Hepatic stellate cell (primary cell): ENCODE measurements around the gene ATP10A.

Source experiments
- DNase-seq: peaks from one replicate; pipeline ENCODE4 v3.0.0; 2011; ENCODE audit warnings: low spot score

ATP10A gene

DNA sequence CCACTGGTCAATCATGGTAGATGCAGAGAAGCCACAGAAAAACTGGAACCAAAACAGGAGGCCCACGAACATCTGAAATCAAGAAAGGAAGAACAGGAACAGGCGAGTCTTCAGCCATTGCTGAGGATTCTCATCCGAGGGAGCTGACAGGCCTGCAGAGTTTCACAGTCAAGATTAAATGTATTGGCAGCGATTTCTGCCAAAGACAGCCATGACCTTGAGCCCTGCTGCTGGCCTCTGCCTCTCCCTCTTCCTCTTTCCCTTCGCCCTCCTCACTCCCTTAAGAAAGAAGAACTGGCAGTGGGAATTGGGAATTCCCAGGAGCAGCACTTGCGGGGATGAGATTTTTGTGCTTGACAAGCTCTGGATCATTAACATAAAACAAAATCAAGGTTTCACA, 179.7 kb downstream of the ATP10A start:
- DNase-seq: no peak

DNA sequence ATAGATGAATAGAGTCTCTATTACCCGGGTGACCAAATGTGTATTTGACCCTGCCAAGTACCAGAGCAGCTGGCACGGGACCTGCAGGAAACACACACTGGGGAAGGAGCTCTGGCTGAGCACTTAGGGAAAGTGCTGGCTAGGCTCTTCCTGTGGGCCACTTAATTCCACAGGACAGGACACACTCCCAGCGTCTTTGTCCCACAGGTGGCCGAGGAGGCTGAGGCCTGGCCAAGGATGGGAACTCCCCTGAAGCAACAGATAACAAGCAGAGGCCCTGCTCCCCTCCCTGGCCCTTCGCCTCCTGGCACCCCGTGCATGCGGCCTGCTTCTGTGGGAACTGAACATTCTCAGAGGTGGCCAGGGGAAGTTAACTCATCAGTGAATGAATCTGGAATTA, 180.8 kb downstream of the ATP10A start:
- no peak for DNase-seq

DNA sequence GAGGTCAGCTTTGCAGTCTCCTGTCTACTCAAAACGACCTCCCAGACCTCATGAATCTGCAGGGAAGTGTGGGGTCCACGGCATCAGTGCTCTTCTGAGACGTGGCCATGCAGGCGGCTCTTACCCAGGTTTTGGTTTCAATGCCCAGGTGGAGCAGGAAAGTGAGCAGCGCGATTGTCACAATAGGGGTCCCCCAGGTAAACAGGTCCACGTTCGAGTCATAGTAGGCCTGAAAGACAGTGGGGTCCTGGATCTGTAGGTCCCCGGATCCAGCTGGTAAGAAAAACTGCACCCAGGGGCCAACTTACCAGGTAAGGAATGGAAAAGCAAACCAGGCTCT, 182.5 kb downstream of the ATP10A start:
- no peak for DNase-seq

DNA sequence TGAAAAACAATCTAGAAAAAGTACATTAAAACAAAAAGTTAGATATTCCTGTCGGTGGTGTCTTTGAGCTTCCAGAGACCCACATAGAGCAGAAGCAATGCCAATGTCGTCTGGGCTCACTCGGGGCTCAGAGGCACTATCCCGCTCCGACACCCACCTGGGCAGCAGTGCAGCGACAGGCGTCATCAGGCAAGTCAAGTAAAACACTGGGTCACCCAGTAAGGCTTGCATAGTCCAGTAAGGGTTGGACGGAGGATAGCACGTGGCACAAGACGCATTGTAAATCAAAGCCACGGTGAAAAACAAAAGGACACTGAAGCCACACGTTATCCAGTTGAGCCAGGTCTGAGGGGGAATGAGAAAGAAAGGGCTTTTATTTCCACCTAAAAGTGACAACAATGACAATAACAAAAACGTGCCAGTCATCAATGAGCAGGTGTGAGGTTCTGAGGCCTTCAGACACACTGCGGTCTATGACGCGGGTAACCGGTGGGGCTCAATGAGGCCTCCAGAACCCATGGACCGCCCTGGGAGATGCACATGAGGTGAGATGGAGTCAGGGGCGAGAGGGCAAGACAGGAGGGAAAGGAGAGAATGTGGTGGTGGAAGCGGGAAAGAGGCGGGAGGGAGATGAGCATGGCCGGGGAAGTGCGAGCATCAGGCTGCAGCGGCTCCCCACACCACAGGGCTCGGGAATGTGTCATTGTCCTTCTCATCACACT, 183.0 kb downstream of the ATP10A start:
- no peak for DNase-seq

DNA sequence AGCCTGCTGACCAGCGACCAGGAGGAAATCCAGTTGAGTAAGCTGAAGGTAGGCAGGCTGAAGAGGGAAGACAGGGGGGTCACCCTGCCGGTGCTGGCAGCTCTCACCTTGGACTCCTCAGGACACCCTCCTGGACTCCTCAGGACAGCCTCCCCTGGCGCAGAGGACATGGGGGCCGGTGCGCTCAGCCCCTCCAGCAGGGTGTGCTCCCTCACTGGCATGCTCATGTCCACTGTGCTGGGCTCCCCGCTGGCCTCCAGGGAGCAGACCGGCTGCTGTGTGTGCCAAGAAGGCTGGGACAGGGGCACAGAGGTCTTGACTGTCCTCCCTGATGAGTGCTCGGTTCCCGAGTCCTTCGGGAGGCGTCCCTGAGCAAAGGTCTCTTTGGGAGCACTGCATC, 183.6 kb downstream of the ATP10A start:
- DNase-seq: no peak

DNA sequence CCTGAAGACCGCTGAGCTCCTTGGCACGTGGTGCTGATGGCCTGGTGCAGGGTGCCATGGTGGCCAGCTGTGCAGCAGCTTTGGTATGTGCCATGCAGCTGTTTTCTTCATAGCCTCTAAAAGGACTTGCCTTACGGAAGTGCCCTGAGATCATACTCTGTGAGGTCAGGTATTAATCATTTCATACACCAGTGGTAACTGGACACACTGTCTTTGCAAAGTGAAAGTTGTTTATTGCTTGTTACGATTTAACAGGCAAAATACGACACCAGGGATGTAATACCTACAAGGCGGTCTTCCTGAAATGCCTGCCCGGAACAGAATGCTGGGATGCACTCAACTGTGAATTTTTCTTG, 184.6 kb downstream of the ATP10A start:
- DNase-seq: no peak

DNA sequence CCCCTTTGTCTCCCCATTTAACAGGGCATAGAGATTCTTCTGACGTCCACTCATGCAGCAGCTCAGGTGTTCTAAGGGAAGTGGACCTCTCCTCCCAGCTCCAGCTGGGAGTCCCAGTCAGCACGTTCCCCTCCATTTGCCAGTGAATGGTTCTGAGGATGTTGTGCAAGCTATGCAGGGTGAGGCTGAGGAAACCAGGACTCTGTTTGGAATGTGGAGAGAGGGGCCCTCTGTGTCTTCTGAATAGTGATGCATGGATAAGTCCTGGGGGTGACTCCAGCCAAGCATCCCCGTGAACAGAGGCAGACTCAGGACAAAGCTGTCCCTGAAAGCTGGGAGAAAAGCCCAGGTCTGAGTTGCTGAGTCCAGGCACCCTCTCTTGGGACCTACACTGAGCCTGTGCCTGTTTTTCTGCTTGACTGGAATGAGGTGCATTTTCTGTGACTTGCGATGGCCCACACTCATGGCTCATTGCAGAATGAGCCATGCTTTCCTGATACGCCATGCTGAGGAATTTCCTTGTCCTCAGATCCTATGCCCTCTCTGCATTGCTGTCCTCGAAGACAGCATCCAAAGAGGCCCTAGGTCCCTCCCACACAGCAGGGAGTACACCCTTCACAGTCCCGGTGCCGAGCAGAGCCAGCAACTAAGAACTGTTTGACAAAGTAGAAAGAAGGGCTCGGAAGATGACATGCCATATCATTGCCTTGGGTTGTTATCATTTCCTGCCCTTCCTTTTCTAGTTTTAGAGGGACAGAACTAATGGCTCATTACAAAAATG, 185.2 kb downstream of the ATP10A start:
- DNase-seq: no peak

DNA sequence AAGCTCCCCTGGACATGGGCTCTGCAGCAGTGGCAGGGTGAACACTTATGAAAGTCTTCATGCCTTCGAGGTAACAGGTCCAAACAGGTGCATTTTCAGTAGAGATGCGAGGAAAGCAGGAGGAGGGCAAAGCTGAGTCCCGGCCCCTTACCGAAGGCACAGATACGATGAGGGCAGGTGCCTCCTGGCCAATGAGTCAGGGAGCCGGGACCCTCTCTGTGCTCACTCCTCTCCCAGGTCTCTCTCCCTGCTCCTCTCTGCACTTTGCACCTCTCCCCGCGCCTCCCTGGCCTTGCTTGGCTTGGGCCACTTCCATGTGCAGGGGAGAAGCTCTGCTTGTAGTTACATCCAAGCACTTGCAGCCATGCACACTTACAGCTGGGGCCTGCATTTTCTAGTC, 187.1 kb downstream of the ATP10A start:
- no peak for DNase-seq

DNA sequence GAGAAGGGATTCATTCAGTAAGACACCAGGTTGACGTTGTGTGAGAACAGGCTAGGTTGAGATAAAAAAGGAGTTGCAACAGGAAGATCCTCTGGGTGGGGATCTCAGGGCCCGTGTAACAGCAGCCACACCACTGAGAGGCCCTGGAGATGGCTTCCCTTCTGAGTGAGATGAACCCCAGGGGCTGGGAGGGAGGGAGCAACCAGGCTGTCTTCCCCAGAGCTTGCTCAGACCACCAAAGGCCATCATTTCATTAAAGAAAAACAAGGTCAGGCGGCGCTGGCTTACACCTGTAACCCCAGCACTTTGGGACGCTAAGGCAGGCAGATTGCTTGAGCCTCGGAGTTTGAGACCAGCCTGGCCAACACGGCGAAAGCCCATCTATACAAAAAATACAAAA, 187.7 kb downstream of the ATP10A start:
- DNase-seq: no peak

DNA sequence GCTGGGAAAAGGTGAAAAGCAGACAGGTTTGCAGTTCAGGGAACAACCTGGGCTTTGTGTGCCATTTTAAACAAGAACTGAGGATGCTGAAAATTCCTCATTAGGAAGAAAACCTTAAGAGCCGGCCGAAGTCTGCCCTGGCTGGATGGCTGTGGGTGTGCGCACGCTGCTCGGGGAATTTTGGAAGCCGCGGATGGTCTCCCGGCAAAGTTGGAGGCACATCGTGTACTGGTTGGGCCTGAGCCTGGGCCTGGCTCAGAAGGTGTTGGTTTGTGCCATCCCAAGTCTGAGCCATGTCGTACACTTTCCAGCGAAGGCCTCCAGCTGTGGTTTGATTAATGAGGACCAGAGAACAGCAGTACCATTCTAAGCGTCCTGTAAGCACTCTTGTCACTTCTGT, 188.2 kb downstream of the ATP10A start:
- no peak for DNase-seq

DNA sequence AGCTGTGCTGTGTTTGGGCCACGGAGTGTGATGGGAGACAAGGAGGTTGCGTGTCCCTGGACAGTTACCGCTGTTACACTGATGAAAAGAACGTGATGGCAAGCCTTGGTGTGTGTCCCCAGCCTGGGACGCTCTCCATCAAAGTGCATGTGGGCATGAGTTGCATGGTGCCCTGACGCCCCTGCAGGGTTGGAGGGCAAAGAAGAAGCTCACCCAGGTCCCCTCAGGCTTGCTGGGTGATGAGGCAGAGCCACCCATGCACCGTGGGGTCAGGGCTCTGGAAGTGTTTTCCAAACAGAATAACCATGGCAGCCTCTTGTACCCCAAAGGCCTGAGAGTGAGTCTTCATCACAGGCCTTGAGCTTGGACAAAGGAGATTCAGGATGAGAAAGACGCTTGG, 189.2 kb downstream of the ATP10A start:
- no peak for DNase-seq

DNA sequence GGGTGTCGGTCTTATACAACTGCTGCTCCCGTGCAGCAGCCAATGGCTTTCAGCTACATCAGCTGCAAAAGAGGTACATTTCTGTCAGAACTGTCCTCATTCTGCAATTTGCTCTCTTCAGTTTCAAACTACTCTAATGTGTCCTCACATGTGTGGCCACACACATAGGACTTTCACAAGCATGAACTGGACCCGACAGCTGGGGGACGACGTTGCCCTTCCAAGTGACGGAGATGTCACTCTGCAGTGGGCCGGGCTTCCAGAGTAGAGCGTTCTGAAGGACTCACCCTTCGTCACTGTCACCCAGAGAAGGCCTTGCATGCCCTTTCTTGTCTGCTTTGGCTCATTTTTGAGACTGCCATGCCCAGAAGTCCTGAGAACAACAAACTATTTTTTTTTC, 189.8 kb downstream of the ATP10A start:
- DNase-seq: no peak

DNA sequence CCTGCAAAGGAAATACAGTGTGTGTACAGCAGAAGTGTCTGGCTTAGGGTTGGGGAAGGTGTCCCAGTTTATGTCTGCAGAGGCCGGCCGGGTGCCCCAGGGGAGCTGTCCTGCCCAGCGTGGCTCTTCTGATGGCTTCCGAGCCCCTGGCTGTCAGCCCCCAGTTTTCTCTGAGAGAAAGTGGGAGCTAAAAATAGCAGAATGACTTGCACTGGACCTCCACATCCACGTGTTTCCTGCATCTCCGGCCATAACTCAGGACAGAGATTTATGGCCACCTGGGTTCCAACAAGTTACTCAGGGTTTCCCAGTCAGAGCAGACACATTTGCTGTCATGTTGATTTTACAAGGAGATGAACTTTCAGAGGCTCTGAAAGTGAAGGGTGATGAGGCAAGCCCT, 192.0 kb downstream of the ATP10A start:
- DNase-seq: peak; percentile 25

DNA sequence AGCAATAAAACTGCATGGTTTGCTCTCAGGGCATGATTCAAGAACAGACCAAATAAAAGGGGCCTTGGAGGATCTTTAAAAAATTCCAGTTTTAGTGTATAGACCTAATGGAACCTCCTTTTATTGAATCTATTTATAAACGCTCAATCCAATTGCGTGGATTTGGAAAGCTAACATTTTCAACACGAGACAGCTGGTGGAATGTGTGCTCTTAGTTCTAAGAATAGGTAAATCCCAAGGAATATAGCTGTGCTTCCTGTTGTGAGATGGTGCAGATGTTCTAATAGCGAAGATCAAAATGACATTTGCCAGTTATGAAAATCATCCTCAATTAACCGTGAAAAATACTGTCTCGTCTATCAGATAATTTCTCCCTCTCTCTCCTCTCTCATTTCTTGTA, 192.5 kb downstream of the ATP10A start:
- DNase-seq: no peak

DNA sequence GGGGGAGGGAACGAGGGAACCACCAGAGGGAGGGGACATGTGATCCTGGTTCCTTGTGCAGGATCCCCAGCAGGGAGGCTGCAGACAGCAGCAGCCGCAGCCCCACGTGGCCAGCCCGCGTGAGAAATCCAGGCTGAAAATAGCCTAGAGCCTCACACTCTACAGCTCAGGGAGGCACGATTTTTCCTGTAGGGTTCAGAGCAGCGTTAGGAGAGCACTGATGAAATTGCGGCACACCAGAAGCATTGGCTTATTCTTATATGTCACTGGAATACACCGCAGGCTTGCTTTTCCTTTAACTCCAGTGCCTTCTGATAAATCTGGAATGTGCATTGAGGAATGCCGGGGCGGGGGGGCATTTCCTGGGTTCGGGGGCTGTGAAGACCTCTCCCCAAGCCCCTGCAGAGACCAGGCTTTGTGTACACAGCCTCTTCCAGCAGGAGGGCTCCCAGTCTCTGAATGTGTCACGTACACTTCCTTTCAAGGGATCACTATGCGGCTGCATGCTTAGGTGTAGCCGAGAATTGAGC, 193.0 kb downstream of the ATP10A start:
- DNase-seq: peak; percentile 84

DNA sequence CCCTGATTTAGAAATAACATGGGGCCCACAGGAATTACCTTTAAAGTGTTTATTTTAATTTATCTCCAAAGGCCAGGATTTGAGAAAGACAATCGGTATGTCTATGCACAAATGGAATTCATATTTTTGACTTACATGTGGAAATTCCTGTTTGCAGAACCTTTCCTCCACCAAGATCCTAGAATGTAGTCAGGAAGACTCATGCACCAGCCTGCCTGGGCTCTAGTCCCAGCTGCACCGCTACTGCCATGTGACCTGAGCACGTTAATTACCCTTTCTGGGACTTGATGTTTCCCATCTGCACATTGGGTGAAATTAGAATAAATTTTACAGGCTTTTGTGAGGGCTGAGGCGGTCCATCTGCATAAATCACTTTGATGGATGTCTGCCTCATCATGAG, 194.2 kb downstream of the ATP10A start:
- DNase-seq: no peak

DNA sequence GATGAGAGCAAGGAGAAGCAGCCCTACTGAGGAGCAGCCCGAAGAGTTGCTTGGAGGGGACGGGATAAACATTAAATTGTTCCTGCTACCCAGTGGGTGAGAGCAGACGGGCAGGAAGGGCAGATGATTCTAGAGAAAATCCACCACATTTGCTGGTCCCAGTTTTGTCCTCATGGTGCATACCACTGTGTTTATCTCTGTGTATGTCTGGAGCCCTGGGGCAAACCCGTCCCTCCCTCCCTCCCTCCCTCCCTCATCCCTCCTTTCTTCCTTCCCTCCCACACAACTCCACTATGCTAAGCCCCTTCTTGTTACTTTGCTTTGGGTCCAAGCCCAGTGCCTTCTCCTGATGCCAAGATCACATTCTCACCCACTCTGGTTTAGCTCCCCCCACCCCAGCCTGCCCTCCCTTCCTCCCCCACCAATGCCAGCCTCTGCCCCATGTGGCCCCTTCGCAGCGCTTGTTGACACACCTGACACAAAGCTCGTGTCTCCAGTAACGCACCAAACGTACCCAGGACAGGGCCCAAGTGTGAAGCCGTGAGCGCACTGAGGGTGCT, 194.8 kb downstream of the ATP10A start:
- no peak for DNase-seq

DNA sequence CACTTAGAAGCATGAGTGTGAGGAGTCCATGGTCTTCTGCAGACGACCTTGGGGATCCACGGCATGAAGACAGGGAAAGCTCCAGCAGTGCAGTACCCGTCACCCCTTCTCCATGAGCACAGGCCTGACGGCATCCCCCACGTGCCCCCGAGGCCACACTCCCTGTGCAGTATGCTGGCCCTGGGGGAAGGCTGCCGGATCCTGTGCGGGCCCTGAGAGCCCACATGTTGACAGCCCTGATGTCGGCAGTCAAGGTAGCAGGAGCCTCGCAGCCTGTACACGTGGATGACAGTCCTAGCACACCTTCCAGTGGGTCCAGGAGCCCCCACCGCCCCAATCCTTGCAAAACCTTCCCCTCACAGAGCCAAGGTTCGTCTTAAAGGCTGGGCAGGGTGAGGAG, 195.3 kb downstream of the ATP10A start:
- no peak for DNase-seq

DNA sequence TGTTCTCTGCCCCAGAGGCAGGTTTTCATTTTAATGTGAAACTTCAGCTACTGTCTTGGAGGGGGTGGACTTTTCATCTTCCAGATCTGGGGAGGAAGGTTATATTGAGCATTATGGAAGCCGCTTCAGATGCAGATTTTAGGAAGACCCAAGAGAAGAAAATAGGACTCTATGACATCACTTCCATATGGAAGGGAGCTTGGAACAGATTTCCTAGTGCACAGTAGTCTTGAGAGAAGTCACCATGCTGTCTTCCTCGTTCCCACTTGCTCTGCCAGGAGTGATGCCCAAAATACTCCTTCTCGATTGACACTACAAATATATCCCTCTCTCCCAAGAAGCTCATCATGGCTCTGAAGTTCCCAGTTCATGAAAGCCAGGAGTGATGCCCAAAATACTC, 197.2 kb downstream of the ATP10A start:
- no peak for DNase-seq

DNA sequence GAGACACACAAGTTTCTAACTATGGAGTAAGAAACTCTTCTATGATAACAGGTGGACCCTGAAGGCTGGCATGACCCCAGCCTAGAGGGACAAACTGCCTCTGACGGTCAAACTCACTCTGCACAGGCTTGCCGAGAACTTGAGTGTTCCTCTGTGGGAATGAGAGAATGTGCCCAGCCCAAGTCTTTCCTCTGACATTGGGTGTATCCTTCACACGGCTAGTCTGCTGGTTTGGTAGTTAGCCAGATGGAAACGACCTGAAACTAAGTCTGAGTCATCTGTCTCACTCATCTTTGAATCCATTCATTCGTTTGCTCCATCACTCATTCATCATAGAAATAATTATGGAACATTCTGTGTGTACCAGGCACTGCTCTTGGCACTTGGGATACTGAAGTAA, 198.4 kb downstream of the ATP10A start:
- no peak for DNase-seq

DNA sequence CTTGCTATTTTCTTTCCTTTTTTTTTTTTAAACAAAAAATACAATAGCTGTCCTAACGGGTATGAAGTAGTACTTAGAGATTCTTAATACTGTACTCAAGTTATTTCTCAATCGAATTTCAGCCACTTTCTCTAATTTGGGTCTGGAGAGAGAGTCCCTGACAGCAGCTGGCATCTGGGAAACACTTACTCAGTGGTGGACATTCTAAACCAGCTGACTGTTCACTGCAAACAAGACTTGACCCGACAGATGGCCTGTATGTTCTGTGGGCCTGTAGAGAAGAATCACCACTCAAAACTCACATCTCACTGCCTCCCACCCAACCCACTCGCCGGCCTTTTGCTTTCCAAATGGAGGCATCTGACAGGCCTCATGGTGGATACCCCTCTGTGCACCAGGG, 199.6 kb downstream of the ATP10A start:
- no peak for DNase-seq

DNA sequence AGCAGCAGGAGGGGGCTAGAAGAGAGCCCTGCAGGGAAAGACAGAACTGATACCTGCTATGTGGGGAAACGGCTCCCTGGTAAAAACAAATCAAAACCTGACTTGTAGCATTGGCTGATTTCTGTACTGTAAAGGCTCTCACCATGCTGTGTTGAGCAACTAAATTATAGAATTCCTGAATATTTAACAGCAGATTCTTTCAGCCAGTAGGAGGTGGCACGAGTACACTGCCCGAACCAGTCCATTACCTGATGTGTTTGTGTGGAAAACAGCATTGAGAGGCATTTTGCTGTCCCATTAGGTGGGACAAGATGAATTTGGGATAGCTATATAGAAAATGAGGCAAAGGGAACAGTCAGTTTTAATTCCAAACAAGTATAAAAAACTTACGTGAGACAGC, 201.2 kb downstream of the ATP10A start:
- DNase-seq: no peak

DNA sequence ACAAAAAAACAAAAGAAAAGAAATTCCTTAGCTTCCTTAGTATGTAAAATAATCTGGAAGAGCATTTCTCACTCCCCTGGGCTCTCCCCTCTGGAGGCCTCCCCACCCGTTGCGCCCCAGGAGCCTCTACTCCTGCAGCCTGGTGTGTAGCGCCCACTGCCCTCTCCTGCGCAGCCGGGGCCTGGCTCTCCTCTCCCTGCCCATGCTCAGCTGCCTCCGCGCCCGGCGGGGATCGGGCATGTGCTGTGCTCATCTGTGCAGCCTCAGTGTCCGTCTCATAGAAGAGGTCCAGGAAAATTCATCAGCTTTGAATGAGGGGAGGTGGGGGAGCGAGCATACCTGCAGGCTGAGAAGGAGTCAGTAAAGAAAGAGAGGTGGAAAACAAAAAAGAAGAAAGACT, 203.9 kb downstream of the ATP10A start:
- no peak for DNase-seq

DNA sequence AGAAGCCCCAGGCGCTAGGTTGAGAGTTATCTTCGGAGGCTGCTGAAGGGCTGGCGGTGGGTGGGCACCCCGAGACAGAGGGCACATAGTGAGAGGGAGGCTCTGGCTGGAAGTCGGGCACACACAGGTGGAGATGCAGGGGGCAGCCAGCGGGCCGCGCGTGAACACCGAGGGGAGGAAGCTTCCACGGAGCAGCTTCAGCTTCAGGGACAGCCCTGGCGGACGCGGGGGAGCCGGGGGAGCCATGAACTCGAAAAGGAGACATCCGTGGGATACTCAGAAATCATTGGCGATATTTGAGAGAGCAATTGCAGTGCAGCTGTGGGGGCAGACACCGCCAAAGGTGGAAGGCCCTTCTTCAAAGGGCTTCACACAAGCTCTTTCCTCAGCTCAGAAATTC, 204.6 kb downstream of the ATP10A start:
- DNase-seq: no peak
